Measurements from ENCODE around the gene PLEKHG4B. TPM values are rescaled to one million over a fixed set of nuclear protein-coding genes. Genes with fewer than 3 reads are reported as not detected.

Gene PLEKHG4B
- total RNA-seq, 2 experiments from 2014 or later = not detected

DNA sequence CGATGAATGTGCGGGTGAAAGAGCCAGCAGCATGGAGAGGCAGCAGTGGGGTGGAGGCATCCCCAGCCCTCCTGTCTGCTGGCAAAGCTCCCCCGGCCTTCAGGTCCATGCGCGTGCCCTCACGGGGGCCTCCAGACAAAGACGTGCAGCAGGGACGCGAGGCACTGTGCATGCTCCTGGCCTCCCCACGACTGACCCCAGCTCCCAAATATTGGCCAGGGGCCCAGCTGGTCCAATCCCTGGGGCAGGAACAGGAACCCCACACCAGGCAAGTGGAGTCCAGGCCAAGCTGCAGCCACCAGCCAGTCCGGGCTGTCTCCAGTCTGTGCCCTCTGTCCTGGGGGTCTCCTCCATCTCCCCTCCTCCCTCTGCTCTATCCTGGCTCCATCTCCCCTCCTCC, 65.8 kb downstream of the PLEKHG4B start:
- no peaks in the 10 kb centered on the region for H3K4me1 Mint-ChIP-seq (ENCODE audit: low read depth)
- H3K9me3 Mint-ChIP-seq = no peaks in the 10 kb centered on the region
- peaks cover 6% of the 10 kb centered on the region for H3K27me3 Mint-ChIP-seq
- no peak overlapping the region for H3K4me3 Mint-ChIP-seq
- no peaks in the 10 kb centered on the region for H3K36me3 Mint-ChIP-seq (ENCODE audit: low read depth)
- ChIA-PET CTCF (no interaction called here), POLR2A (no interaction called here)
- intact Hi-C loops (cut with micrococcal nuclease) = no loop called here
- ATAC-seq = no peak
- no peak for TF ChIP-seq CTCF (IDR thresholded peaks at IDR 0.05)
- no peak for DNase-seq
- H3K27ac Mint-ChIP-seq = no peak overlapping the region

DNA sequence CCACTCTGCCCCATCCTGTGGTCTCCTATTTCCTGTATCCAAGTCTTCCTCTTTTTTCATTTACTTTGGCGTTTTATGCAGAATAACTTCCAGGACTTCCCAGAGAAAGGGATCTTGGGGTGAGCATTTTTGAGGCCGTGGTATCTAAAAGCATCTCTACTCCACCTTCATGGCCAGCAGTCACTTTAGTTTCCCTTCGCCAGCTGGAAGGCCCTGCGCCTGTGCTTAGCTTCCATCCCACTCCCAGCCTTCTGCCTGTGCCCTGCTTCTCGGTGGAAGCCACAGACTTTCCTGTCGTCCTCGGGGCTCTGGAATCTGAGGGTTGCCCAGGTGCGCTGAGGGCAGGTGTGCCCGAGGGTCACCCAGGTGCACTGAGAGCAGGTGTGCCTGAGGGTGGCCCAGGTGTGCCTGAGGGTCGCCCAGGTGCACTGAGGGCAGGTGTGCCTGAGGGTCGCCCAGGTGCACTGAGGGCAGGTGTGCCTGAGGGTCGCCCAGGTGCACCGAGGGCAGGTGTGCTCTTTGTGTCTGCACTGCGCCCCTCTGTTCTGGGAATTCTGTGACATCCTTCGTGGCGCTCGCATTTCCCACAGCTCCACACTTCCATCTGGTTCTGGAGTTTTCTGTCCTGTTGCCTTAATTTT, 67.0 kb downstream of the PLEKHG4B start:
- ATAC-seq (no peak), DNase-seq (no peak)
- no peaks in the 10 kb centered on the region for H3K4me1 Mint-ChIP-seq (ENCODE audit: low read depth)
- intact Hi-C loops (cut with micrococcal nuclease) = no loop called here
- CTCF ChIA-PET = no interaction called here
- H3K36me3 Mint-ChIP-seq (ENCODE audit: low read depth) = no peaks in the 10 kb centered on the region
- no peak overlapping the region for H3K4me3 Mint-ChIP-seq
- no peak for TF ChIP-seq CTCF (IDR thresholded peaks at IDR 0.05)
- POLR2A ChIA-PET = no interaction called here
- H3K9me3 Mint-ChIP-seq = no peaks in the 10 kb centered on the region
- no peak overlapping the region for H3K27ac Mint-ChIP-seq
- peaks cover 6% of the 10 kb centered on the region for H3K27me3 Mint-ChIP-seq

GRCh38 chr5:159448-160172, 67.6 kb downstream of the PLEKHG4B start:
- H3K27ac Mint-ChIP-seq = no peak overlapping the region
- H3K4me1 Mint-ChIP-seq (ENCODE audit: low read depth) = no peaks in the 10 kb centered on the region
- ChIA-PET CTCF (no interaction called here), POLR2A (no interaction called here)
- intact Hi-C loops (cut with micrococcal nuclease) = no loop called here
- peaks cover 6% of the 10 kb centered on the region for H3K27me3 Mint-ChIP-seq
- no peaks in the 10 kb centered on the region for H3K36me3 Mint-ChIP-seq (ENCODE audit: low read depth)
- TF ChIP-seq CTCF (IDR thresholded peaks at IDR 0.05) = no peak
- ATAC-seq = no peak
- no peaks in the 10 kb centered on the region for H3K9me3 Mint-ChIP-seq
- DNase-seq = no peak
- H3K4me3 Mint-ChIP-seq = no peak overlapping the region

- no peak for DNase-seq
- H3K36me3 Mint-ChIP-seq (ENCODE audit: low read depth) = no peaks in the 10 kb centered on the region
- POLR2A ChIA-PET = no interaction called here
These were observed 68.2 kb downstream of the PLEKHG4B start for GRCh38 chr5:160173-160510.

More at GRCh38 chr5:160173-160510, 68.2 kb downstream of the PLEKHG4B start:
- CTCF ChIA-PET = no interaction called here
- no peaks in the 10 kb centered on the region for H3K4me1 Mint-ChIP-seq (ENCODE audit: low read depth)
- no peak overlapping the region for H3K27ac Mint-ChIP-seq
- no peaks in the 10 kb centered on the region for H3K9me3 Mint-ChIP-seq
- H3K4me3 Mint-ChIP-seq = no peak overlapping the region
- peaks cover 6% of the 10 kb centered on the region for H3K27me3 Mint-ChIP-seq
- intact Hi-C loops (cut with micrococcal nuclease) = no loop called here
- no peak for ATAC-seq
- TF ChIP-seq CTCF (IDR thresholded peaks at IDR 0.05) = no peak

Measured in activated CD8-positive, alpha-beta T cell treated with anti-CD3 and anti-CD28 coated beads for 36 hours (primary cell).